HG03045 (cell line): ENCODE results near the gene RAD51D.
"Not testable (repeated sequence)": the region's sequence is repeated elsewhere in the genome, so short reads cannot be mapped to it uniquely, and the experiment has no call there.

Experiments
- ATAC-seq: cut with Tn5 transposase; IDR thresholded peaks from one replicate; pipeline ENCODE4 v1.9.1; 2021; ENCODE audit warnings: mild to moderate bottlenecking, moderate library complexity; ENCODE audit not compliant: unreplicated experiment

The RAD51D gene

DNA sequence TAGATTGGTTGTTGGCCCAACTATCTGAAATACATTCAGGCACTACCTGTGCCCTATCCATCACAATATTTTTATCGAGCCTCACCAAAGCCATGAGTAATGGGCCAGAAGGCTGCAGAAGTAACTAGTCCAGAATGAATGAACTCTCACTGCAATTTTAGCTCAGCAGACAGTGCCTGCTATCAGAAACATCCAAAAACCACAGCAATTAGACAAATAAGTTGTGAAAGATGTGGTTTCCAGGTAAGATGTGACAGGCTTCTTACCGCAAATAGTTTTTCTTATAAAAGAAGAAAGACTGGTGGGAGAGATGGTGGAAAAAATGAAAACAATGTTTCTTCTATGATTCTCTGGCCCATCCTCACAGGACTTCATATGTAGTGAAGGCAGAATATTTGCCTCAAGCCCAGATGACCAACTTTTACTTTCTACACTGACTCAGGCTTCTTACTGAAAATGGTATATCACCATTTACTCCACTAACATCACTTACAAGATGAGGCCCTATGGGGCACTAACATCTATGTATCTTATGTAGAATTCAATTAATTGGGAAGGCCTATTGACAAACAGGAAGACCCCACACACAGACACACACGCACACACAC lies 46.4 kb downstream of the RAD51D start:
- ATAC-seq: no peak

DNA sequence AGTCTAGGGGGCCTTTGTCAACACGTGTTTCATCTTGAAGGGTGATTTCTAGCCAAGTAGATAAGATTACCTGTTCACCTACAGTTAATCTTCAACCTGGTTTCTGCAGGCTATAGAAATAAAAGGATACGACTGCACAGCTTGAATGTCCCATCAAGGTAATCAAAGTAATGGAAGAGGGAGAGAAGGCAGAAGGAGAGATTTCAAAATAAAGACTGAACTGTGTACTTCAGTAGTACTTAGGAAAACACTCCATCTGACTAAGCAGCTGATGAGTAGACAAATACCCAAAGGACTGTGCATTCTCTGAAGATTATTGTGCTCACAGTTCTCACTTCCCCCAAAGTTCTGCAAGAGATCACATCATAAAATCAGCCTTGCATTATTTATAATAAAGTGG lies 50.3 kb downstream of the RAD51D start:
- ATAC-seq: no peak

DNA sequence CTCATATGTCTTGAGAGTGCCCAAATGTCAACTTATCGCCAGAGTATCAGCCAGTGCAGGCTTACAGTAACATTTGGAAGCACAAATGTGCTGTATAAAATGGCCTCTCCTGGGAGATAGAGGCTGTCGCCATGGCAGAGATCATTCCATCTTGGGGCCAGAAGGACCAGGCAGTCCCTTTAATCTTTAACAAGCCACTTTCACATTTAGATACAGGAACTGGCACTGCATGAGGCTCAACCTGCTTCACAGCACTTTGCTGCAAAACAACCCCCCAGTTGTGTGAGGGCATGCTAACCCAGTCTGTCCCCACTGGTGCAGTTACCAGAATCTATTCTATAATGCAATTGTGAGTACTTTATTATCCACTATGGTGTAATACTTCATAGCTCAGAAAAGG lies 51.4 kb downstream of the RAD51D start:
- ATAC-seq: no peak

DNA sequence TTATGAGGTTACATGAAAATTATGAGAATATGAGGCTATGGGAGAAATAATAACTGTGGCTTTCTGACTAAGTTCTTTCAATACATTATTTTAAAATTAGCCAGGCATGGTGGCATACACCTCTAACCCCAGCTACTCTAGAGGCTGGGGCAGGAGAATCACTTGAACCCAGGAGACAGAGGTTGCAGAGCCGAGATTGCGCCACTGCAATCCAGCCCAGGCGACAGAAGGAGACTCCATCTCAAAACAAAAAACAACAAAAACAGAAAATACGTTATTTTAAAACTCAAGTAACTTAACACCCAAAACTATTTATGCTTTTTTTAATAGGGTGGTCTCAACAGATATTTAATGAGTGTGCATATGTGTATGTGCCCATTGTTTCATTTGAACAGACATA lies 53.8 kb downstream of the RAD51D start:
- ATAC-seq: no peak

DNA sequence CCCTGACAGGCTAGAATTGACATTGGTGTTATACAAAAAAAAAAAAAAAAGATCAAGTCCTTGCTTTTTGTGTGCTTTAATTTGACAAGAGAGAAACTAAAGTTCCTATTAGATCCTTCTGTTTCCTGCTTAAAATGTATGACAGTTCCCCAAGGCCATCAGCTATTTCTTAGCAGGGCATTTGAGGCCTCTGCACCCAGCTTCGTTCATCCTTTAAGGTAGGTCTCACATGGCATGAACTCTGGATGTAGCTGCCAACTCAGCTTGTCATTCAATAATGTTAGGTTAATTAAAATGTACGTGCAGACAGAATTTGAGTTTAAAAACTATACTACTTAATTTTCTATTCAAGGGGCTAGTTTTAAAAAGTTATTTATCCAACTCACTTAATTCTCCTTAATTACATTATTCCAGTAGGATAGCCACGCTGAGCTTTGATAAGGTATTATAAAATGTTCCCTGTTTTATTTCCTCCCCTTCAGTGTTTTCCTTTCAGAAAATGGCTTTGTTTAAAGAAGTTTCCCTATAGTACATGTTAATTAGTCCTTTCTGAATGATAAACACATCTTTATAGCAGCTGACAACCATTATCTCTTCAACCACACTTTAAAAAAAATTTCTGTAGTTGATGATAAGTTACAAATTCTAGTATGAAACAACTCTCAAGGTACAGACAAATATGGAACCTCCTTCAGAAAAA lies 55.0 kb downstream of the RAD51D start:
- no peak for ATAC-seq

DNA sequence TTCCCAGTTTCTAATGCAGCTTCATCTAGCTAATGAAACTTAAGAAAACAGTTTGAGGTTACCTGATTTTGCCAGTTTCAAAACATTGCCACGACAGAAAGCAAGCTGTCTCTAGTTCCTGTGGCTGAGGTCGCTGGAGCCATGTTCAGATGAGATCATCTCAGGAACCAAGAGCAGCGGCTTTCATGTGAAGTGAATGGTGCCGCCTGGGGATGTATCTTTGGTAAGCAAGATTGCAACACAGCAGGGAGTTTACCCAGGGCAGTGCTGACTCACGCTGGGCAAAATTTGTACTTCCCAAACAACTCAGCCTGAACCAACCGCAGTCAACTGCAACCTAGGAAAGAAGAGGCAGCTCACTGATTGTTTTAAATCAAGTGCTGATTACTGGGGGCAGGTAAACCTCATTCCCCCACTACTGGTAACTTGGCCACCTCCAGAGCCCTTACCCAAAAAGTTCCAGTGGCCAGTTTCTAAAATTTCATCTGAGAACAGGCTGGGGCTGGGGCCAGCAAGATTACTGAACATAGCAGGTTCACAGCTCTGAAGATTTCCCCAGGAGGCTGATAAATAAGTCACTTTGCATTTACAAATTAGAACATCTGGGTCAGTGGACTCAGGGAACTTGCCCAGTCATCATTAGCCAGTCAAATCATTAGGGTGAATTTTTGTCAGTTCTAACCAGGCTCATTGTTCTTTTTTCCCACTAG lies 56.0 kb downstream of the RAD51D start, which contains the start of gene RFFL:
TSS of gene RFFL (minus strand) at position 194 of the 710 bp plus-strand sequence. CDS start 37,154 bp downstream, outside the sequence.
- peak; percentile 83 for ATAC-seq

GRCh38 chr17:35062308-35062707 lies 57.4 kb downstream of the RAD51D start:
- ATAC-seq: no peak

GRCh38 chr17:35057332-35057915 lies 62.2 kb downstream of the RAD51D start:
- no peak for ATAC-seq

DNA sequence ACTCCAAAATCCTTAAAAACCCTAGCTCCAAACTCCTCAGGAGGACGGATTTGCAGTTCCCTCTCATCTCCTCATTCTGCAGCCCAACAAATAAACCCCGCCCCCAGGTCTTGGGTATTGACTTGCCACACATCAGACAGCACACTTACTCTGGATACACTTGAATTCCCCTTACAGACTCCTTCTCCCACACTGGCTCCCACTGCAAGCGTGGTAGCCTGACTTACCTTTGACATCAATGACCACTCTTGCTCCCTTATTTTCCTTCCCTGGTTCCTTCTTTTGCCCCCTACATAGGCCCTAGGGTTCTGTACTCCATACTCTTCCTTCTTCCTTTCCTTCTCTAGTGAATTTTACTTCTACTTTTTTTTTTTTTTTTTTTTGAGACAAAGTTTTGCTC lies 63.6 kb downstream of the RAD51D start:
- no peak for ATAC-seq

DNA sequence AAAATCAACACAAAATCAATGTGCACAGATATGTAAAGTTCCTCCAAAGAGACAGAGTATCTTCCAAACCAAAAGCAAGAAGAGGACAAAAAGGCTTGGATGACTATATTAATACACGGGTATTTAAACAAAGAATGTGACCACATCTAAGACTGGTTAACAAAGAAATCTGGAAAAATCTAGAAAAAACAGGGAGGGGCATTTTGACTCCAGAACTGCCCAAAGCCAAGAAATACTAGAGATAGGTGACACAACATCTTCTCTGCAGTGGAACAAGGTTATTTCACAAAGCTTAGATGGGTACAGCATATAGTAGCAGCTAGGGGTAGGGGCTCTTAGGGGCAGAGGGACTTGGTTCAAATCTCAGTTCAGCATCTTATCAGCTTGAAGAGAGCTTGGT lies 66.5 kb downstream of the RAD51D start:
- no peak for ATAC-seq

DNA sequence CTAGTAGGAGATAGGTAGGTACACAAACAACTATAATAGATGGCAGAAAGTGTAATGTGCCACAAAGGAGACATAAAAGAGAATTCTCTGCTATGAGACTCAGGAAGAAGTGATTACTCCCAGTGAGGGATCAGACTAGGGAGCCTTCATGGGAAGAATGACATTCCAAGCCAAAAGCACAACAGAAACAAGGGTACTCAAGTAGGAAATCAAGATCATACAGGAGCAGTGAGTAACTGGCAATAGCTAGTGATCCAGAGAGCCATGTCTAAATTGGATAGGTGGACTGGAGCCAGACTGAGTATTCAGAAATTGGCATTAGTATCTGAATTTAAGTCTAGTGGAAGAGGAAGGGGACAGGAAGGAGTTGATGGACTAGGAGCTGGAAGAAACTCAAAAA lies 66.9 kb downstream of the RAD51D start:
- ATAC-seq: no peak

DNA sequence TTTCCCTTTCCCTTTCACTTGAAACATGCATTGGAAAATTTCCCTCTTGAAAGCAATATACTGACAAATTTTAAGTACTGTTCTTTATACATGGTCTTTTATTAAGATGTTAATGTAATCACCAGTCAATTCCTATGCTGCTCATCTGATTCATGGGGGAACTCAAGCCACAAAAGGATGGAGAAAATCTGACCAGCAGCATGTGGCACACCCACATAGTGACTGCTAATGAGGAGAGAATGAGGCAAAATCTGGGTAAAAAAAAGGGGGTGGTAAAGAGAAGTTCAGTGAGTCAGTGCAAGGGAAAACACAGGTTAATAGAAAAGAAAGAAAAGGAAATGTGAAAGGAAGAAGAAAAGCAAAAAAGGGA lies 67.4 kb downstream of the RAD51D start:
- no peak for ATAC-seq

DNA sequence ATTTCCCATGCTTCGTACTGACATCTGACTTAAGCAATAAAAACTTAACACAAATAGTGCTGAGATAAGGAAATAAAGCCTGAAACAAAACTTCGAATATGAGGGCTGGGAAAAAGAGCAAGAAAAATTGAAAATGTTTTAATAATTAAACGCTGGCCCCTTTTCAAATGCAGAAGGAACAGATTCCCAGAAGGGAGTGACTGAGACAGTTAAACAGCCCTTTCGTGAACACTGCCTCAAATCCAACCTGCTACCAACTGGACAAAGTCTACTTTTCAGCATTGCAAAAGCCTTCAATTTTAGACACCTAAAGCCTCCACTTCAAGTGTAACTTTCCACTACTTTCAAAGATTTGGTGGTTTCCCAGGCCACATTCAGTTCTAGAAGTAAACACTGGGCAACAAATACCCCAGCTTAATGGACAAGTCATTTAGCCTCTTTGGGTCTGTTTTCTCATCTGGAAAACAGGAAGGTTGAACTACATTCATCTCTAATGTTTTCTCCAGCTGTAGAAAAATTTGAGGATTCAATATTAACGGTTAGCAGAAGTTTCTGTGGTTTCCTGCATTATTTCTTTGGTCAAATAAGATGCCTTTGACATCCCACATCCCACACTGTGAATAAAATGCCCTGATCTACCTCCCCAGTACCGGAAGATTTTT lies 68.0 kb downstream of the RAD51D start:
- no peak for ATAC-seq

- no peak for ATAC-seq
Measured at GRCh38 chr17:35051183-35051578, 68.5 kb downstream of the RAD51D start.

DNA sequence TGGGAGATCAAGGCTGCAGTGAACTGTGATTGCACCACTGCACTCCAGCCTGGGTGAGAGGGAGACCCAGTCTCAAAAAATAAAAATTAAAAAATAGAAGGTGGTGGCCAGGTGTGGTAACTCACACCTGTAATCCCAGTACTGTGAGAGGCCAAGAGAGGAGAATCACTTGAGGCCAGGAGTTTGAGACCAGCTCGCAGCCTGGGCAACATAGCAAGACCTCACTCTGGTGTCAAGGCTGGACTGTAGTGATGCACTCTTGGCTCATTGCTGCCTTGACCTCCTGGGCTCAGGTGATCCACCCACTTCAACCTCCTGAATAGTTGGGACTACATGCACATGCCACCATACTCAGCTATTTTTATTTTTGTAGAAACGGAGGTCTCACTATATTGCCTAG lies 69.5 kb downstream of the RAD51D start:
- no peak for ATAC-seq

DNA sequence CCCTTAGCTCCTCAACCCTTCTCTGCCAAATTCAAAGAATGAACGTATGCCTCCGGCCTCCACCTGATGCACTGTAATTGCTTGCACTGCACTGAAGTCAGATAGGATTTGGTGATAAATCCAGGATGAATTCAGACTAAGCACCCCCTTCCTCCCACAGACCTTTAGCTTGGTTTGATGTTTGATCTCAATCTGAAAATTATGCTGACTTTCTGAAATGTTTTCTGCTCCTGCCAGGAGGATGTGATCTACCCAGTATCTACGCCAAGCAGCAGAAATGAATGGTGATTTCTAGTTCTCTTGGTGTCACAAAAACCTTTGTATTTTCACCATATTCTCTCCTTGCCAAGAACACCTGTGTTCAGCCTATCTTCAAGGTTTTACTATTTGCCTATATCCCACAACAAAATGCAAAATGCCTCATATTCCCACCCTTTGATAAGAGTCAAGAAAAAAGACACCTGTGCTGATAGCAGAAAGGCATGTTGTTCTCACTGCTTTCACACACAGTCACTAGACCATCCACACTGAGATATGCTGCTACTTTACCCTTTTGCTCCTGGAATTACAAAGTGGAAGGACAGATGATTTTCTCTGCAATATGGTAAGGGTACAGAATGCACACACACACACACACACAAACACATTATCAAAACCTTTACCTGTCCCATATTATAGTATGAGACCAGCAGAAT lies 70.8 kb downstream of the RAD51D start:
- ATAC-seq: no peak

- ATAC-seq: no peak
Measured at GRCh38 chr17:35046740-35047283, 72.8 kb downstream of the RAD51D start.

DNA sequence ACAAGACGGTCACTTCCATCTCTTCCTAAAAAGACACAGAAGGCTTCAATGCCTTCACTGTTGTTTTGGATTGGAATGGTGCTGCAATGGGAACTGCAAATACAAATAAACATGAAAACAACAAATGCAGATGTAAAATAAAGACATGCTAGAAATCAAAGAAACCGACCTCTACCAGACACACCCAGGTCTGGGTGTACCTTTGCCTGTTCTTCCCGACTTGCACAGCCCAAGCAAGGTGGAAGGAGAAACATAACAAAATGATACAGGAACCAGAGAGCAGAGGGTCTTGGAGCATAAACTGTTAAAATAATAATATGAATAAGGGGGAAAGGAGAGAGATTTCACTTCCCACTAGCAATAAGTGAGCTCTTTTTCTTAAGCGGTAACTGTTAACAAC lies 73.4 kb downstream of the RAD51D start:
- ATAC-seq: no peak

DNA sequence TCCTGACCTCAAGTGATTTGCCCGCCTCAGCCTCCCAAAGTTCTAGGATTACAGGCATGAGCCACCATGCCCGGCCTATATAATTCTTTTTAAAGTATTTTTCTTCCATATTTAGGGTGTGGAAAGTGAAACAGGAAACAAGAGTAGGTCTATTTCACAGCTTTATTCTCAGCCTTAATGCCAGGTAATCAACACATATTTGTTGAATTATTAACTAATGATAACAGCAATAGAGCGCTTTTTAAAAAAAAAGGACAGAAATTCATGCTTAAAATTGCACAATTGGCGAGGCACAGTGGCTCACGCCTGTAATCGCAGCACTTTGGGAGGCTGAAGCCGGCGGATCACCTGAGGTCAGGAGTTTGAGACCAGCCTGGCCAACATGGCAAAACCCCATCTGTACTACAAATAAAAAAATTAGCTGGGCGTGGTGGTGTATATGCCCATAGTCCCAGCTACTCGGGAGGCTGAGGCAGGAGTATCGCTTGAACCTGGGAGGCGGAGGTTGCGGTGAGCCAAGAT lies 74.1 kb downstream of the RAD51D start:
- ATAC-seq: not testable (repeated sequence)

GRCh38 chr17:35044181-35044580 lies 75.5 kb downstream of the RAD51D start:
- ATAC-seq: no peak
